NCI-H128 (cell line): ENCODE results near the gene CENPX.
"Not testable (repeated sequence)": the region's sequence is repeated elsewhere in the genome, so short reads cannot be mapped to it uniquely, and the experiment has no call there.

ENCODE experiments used
- DNase-seq: peaks from one replicate; lab custom pipeline; 2025; ENCODE audit not compliant: unreplicated experiment; lab: John Stamatoyannopoulos, UW

CENPX gene

DNA sequence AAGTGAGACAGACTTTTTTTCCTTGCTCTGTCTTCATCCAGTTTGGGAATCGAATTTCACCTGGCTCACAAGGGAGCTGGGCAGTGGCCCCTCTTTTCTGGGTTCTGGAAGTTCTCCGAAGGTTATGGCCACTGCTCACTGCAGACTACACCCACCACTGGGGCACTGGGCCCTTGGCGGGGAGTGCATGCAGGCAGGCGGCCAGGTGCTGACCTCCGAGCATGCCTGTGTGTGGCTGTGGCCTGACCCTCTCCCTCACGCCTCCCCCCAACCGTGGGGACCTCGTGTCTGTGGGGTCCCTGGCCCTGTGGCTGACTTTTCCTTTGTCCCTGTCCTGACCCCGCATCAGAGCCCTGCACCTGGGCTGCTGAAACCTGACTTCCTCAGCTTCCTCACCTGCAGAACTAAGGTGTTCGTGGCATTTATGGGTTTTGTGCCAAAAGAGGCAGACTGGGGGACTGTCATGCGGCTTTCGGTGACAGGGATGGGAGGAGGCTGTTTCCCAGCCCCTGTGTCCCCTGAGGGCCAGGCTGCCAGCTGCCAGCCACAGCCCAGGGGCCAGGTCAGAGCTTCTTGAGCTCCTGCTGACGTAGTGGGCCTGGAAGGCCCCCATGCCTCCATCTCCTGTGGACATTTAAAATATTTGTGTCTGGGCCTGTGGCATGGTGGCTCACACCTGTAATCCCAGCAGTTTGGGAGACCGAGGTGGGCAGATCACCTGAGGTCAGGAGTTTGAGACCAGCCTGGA lies 23.8 kb downstream of the CENPX start:
- DNase-seq = no peak

GRCh38 chr17:81998212-81998611 lies 24.5 kb downstream of the CENPX start:
- no peak for DNase-seq

GRCh38 chr17:81996757-81997441 lies 25.8 kb downstream of the CENPX start:
- DNase-seq = no peak

DNA sequence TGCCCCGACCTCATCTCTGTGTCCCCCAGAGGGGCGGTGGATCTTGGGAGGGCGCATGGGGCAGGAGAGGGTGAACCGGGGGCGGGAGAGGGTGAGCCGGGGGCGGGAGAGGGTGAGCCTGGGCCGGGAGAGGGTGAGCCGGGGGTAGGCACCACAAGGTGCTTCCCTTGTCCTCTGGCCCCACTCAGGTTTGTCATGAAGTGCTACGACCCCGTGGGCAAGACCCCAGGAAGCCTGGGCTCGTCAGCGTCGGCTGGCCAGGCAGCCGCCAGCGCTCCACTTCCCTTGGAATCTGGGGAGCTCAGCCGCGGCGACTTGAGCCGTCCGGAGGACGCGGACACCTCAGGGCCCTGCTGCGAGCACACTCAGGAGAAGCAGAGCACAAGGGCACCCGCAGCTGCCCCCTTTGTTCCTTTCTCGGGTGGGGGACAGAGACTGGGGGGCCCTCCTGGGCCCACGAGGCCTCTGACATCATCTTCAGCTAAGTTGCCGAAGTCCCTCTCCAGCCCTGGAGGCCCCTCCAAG lies 26.4 kb downstream of the CENPX start:
- DNase-seq = no peak

GRCh38 chr17:81995463-81996231 lies 27.0 kb downstream of the CENPX start:
- no peak for DNase-seq

GRCh38 chr17:81994593-81995462 lies 27.9 kb downstream of the CENPX start:
- no peak for DNase-seq

- DNase-seq = no peak
Observed at GRCh38 chr17:81993729-81994592, 28.7 kb downstream of the CENPX start.

GRCh38 chr17:81992306-81993102 lies 30.2 kb downstream of the CENPX start:
- no peak for DNase-seq

DNA sequence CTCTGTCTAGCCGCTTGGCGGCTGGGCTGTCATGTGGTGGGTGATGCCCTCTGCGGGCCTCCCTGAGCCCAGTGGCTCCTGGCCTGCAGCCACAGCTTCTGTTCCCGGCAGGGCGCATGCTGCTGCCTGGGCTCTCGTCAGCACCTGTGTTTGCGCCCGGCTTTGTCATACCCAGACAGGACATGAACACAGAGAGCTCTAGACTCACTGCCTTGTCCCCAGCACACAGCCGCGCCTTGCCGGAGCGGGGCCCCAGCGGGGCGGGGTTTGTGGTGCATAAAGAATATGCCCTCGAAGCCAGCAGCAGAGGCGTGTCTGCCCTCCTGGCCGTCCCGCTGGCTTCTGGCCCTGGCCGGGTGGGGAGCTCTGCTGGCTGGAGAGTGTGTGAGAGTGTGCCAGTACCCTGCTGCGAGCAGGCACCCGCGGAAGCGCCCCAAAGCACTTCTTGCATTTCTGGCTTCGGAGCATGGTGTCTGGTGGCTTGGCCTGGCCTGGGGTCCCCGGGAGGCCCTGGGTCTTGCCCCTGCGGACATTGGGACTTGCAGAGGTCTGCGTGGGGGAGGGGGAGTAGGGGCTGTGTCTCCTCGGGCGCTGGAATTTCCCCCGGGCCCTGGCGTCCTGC lies 30.9 kb downstream of the CENPX start:
- DNase-seq = no peak

DNA sequence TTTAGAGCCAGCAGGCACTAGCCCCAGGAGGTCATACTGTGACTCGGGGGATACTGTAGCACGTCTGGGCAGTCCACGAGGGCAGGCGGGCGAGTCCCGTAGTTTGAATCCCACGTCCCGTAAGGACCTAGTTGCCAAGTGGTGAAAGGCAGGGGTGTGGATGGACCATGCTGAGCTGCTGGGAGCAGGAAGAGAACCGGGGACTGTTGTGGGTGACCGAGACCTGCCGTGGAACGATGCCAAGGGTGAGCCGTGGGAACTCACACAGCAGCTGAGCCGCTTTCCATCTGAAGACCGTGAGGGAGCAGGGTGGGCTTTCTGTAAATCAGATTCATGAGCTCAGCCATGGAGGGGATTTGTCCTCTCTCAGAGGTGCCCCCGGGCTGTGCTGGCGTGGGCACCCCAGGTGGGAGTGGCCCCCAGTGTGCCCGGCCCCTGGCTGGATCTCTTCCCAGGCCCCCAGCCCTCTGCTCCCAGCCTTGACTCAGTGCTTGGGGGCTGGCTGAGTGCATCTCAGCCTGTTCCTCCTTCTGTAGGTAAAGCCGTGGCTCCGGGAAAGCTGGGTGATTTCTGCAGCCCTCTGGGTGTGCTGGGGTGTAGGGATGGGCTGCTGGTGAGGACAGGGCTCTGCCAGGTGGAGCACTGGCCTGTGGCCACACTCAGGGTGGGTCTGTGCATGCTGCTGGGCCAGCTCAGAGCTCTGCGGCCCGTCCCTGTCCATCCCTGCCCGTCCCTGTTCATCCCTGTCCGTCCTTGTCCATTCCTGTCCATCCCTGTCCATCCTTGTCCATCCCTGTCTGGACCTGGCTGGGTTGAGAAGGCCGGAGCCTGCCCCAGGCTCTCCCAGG lies 31.6 kb downstream of the CENPX start:
- DNase-seq = no peak

DNA sequence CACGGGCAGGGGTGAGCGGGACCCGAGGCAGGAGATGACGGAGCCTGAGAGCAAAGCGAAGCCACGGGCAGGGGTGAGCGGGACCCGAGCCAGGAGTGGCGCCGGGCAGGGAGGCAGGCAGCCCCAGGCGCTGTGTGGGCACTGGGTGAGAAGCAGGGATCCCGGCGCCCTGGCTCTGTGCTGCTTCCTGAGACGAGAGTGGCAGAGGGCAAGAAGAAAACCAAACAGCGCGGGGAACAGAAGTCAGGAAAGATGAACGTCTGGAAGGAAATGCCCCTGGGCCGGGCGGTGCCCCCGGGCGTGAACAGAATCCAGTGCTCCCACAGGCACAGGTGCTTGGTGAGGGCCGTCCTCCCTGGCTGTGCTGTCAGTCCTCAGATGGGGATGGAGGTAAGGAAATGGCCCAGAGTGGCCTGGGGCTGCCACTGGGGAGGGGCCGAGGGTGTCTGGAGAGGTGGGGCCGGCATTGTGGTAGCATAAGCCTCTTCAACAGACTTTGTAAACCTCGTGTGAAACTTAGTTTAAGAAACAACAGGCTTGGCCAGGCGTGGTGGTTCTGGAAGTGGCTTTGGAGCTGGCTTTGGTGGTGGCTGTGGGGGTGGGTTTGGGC lies 35.4 kb downstream of the CENPX start:
- DNase-seq = no peak

GRCh38 chr17:81986606-81987005 lies 36.1 kb downstream of the CENPX start:
- DNase-seq = no peak

DNA sequence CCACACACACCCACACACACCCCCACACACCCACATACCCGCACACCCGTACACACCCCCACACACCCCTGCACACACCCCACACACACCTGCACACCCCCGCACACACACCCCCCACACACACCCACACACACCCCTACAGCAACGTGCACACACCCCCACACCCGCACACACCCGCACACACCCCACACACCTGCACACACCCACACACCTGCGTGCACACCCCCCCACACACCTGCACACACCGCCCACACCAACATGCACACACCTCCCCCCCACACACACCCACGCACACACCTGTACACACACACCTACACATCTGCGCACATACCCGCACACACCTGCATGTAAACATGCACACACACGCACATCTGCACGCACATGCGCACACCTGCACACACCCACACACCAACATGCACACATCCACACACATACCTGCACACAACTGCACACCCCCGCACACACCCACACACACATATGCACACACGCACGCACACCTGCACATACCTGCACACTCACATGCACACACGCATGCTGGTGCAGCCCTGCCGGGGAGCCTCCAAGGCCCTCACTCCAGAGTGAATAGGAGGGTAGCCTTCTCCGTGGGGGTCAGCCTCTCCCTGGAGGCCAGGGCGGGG lies 37.8 kb downstream of the CENPX start:
- DNase-seq = no peak

GRCh38 chr17:81983639-81984373 lies 38.9 kb downstream of the CENPX start:
- DNase-seq = no peak

- no peak for DNase-seq
Observed at GRCh38 chr17:81983011-81983638, 39.6 kb downstream of the CENPX start.

- not testable (repeated sequence) for DNase-seq
Observed at GRCh38 chr17:81981511-81981910, 41.2 kb downstream of the CENPX start.
